Embryonic facial prominence (tissue), 1 donor: ENCODE data around the gene TELO2.

Experiments
- DNase-seq: peaks from one replicate; pipeline ENCODE4 v3.0.0-alpha.2; 2016; ENCODE audit errors: extremely low spot score

Gene TELO2

GRCh38 chr16:1535391-1536291 lies 42.5 kb downstream of the TELO2 start:
- no peak for DNase-seq

- no peak for DNase-seq
Measured at GRCh38 chr16:1536601-1537000, 43.4 kb downstream of the TELO2 start.

- no peak for DNase-seq
Measured at GRCh38 chr16:1537138-1537577, 44.0 kb downstream of the TELO2 start.

- DNase-seq, result no peak
Measured at GRCh38 chr16:1537763-1538289, 44.7 kb downstream of the TELO2 start.

- DNase-seq, result no peak
Measured at GRCh38 chr16:1538804-1539520, 45.8 kb downstream of the TELO2 start.

GRCh38 chr16:1539720-1540555 lies 46.8 kb downstream of the TELO2 start:
- no peak for DNase-seq

- DNase-seq, result no peak
Measured at GRCh38 chr16:1540556-1540855, 47.3 kb downstream of the TELO2 start.

- no peak for DNase-seq
Measured at GRCh38 chr16:1541293-1542165, 48.4 kb downstream of the TELO2 start.

GRCh38 chr16:1542166-1542500 lies 49.0 kb downstream of the TELO2 start:
- no peak for DNase-seq

GRCh38 chr16:1542533-1542932 lies 49.4 kb downstream of the TELO2 start:
- DNase-seq, result no peak

GRCh38 chr16:1543085-1543896 lies 50.1 kb downstream of the TELO2 start:
- no peak for DNase-seq

GRCh38 chr16:1545044-1546040 lies 52.2 kb downstream of the TELO2 start:
- no peak for DNase-seq

GRCh38 chr16:1546430-1546829 lies 53.3 kb downstream of the TELO2 start:
- DNase-seq, result no peak

- no peak for DNase-seq
Measured at GRCh38 chr16:1548233-1548632, 55.1 kb downstream of the TELO2 start.

- no peak for DNase-seq
Measured at GRCh38 chr16:1548727-1549126, 55.6 kb downstream of the TELO2 start.

GRCh38 chr16:1550069-1550468 lies 56.9 kb downstream of the TELO2 start:
- DNase-seq, result no peak

- DNase-seq, result no peak
Measured at GRCh38 chr16:1550696-1551095, 57.5 kb downstream of the TELO2 start.

GRCh38 chr16:1551166-1551565 lies 58.0 kb downstream of the TELO2 start:
- no peak for DNase-seq

- no peak for DNase-seq
Measured at GRCh38 chr16:1552129-1552528, 59.0 kb downstream of the TELO2 start.
